DND-41 (cell line): Measurements from ENCODE around the gene DPYD.

Experiments used
- EZH2 ChIP-seq: IDR thresholded peaks from 3 replicates; pipeline ENCODE4 v1.6.1; 2012; ENCODE audit warnings: borderline replicate concordance, low read depth, mild to moderate bottlenecking, moderate library complexity, low read length, inconsistent platforms; ENCODE audit not compliant: severe bottlenecking
- TF ChIP-seq, protein P1 (sequence below): IDR thresholded peaks from 2 replicates; pipeline ENCODE4 v1.5.1; 2012; ENCODE audit warnings: borderline replicate concordance, low read length, moderate library complexity, mild to moderate bottlenecking; ENCODE audit not compliant: poor library complexity, severe bottlenecking; ENCODE audit errors: extremely low read depth

DNA sequence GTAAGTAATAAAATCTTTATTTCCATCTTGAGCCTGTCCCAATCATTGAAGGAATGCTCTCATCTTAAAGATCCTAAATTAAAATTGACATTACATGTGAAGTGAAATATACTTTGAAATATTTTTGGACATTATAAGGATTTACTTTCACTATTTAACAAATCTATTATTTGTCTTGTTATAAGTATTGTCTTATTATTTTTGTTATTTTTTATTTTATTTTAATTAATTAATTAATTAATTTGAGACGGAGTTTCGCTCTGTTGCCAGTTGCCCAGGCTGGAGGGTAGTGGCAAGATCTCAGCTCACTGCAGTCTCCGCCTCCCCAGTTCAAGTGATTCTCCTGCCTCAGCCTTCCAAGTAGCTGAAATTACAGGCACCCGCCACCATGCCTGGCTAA lies 343.2 kb downstream of the DPYD start:
- TF ChIP-seq, protein P1, sequence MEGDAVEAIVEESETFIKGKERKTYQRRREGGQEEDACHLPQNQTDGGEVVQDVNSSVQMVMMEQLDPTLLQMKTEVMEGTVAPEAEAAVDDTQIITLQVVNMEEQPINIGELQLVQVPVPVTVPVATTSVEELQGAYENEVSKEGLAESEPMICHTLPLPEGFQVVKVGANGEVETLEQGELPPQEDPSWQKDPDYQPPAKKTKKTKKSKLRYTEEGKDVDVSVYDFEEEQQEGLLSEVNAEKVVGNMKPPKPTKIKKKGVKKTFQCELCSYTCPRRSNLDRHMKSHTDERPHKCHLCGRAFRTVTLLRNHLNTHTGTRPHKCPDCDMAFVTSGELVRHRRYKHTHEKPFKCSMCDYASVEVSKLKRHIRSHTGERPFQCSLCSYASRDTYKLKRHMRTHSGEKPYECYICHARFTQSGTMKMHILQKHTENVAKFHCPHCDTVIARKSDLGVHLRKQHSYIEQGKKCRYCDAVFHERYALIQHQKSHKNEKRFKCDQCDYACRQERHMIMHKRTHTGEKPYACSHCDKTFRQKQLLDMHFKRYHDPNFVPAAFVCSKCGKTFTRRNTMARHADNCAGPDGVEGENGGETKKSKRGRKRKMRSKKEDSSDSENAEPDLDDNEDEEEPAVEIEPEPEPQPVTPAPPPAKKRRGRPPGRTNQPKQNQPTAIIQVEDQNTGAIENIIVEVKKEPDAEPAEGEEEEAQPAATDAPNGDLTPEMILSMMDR, result no peak
- TF ChIP-seq EZH2, result no peak
